GM23338 (cell line): ENCODE results near the gene AMFR. TPM values are rescaled to one million over a fixed set of nuclear protein-coding genes. Genes with fewer than 3 reads are reported as not detected.

Experiments used
- ATAC-seq: fragments of 200-7000 bp; cut with Tn5 transposase; 3 replicates; pipeline ENCODE4 v1.9.1; 2020
- DNase-seq: peaks from one replicate; pipeline ENCODE4 v3.0.0-alpha.2; 2015; ENCODE audit warnings: low spot score
- H2AFZ ChIP-seq: fragments of 200-600 bp; sonication (generic); 2 replicates; pipeline ENCODE4 v1.8.0; 2016; ENCODE audit warnings: antibody characterized with exemption, mild to moderate bottlenecking, moderate library complexity
- H3F3A ChIP-seq: fragments of 200-600 bp; sonication (generic); replicated peaks from 2 replicates; pipeline ENCODE4 v1.8.0; 2017; ENCODE audit warnings: antibody characterized with exemption, mixed run types, low read depth
- H3K27ac ChIP-seq: fragments of 200-600 bp; sonication (generic); 2 replicates; pipeline ENCODE4 v1.6.1; 2016; ENCODE audit warnings: low read depth
- H3K27me3 ChIP-seq: fragments of 200-600 bp; sonication (generic); 2 replicates; pipeline ENCODE4 v1.8.0; 2016; ENCODE audit warnings: mild to moderate bottlenecking, mixed run types, moderate library complexity; ENCODE audit not compliant: insufficient read depth
- H3K36me3 ChIP-seq: fragments of 200-600 bp; sonication (generic); 2 replicates; pipeline ENCODE4 v1.8.0; 2016; ENCODE audit warnings: mild to moderate bottlenecking; ENCODE audit not compliant: insufficient read depth
- H3K4me1 ChIP-seq: fragments of 200-600 bp; sonication (generic); 2 replicates; pipeline ENCODE4 v1.8.0; 2016; ENCODE audit warnings: mild to moderate bottlenecking, moderate library complexity; ENCODE audit not compliant: insufficient read depth
- H3K4me2 ChIP-seq: fragments of 200-600 bp; sonication (generic); 2 replicates; pipeline ENCODE4 v1.7.1; 2017; ENCODE audit warnings: mixed run types
- H3K4me3 ChIP-seq: fragments of 200-600 bp; sonication (generic); 2 replicates; pipeline ENCODE4 v1.6.1; 2016; ENCODE audit warnings: mixed run types
- H3K79me2 ChIP-seq: fragments of 200-600 bp; sonication (generic); replicated peaks from 2 replicates; pipeline ENCODE4 v1.8.0; 2017; ENCODE audit warnings: mild to moderate bottlenecking; ENCODE audit not compliant: insufficient read depth
- H3K9me2 ChIP-seq: fragments of 200-600 bp; sonication (generic); 2 replicates; pipeline ENCODE4 v1.8.0; 2017; ENCODE audit not compliant: insufficient read depth
- H4K20me1 ChIP-seq: fragments of 200-600 bp; sonication (generic); replicated peaks from 2 replicates; pipeline ENCODE4 v1.8.0; 2017; ENCODE audit warnings: mild to moderate bottlenecking; ENCODE audit not compliant: insufficient read depth
- H3K27ac Mint-ChIP-seq: 2 replicates; pipeline ENCODE4 v1.8.0; 2020; ENCODE audit warnings: inconsistent platforms, mild to moderate bottlenecking, moderate library complexity, mixed read lengths
- H3K27me3 Mint-ChIP-seq: 3 replicates; pipeline ENCODE4 v1.8.0; 2022; ENCODE audit warnings: low read depth, mild to moderate bottlenecking, moderate library complexity, mixed read lengths, inconsistent platforms; ENCODE audit not compliant: insufficient read depth, poor library complexity
- H3K36me3 Mint-ChIP-seq: 3 replicates; pipeline ENCODE4 v1.8.0; 2021; ENCODE audit warnings: low read depth, mild to moderate bottlenecking, inconsistent platforms, moderate library complexity, mixed read lengths
- H3K4me1 Mint-ChIP-seq: 3 replicates; pipeline ENCODE4 v1.8.0; 2020; ENCODE audit warnings: mild to moderate bottlenecking, inconsistent platforms, mixed read lengths
- H3K4me3 Mint-ChIP-seq: 3 replicates; pipeline ENCODE4 v1.8.0; 2021; ENCODE audit warnings: moderate library complexity, mild to moderate bottlenecking, inconsistent platforms, mixed read lengths
- H3K9me3 Mint-ChIP-seq: 3 replicates; pipeline ENCODE4 v1.8.0; 2020; ENCODE audit warnings: moderate library complexity, mild to moderate bottlenecking, inconsistent platforms, mixed read lengths
- CREB1 ChIP-seq: fragments of 250-450 bp; sonication (Bioruptor Pico); IDR thresholded peaks from 2 replicates; pipeline ENCODE4 v1.5.0; 2020; ENCODE audit warnings: low read depth, mild to moderate bottlenecking, moderate library complexity
- EZH2 ChIP-seq: fragments of 200-600 bp; sonication (generic); IDR thresholded peaks from one replicate; pipeline ENCODE4 v1.8.0; 2017; ENCODE audit warnings: antibody characterized with exemption, mild to moderate bottlenecking, low read depth; ENCODE audit not compliant: unreplicated experiment
- EZH2phosphoT487 ChIP-seq: fragments of 200-600 bp; sonication (generic); IDR thresholded peaks from one replicate; pipeline ENCODE4 v1.8.1; 2018; ENCODE audit warnings: antibody characterized with exemption; ENCODE audit not compliant: unreplicated experiment
- JUNB ChIP-seq: IDR thresholded peaks from one replicate; pipeline ENCODE4 v1.6.1; 2016; ENCODE audit warnings: antibody characterized with exemption; ENCODE audit not compliant: unreplicated experiment
- NANOG ChIP-seq: IDR thresholded peaks from 2 replicates; pipeline ENCODE4 v1.6.1; 2016; ENCODE audit warnings: antibody characterized with exemption, borderline replicate concordance
- POLR2AphosphoS5 ChIP-seq: IDR thresholded peaks from 2 replicates; pipeline ENCODE4 v1.6.1; 2016; ENCODE audit warnings: antibody characterized with exemption, low read depth
- REST ChIP-seq: IDR thresholded peaks from one replicate; pipeline ENCODE4 v1.6.1; 2018; ENCODE audit warnings: antibody characterized with exemption; ENCODE audit not compliant: unreplicated experiment
- STAT1 ChIP-seq: IDR thresholded peaks from one replicate; pipeline ENCODE4 v1.6.1; 2016; ENCODE audit warnings: antibody characterized with exemption; ENCODE audit not compliant: unreplicated experiment
- ZNF114 ChIP-seq: fragments of 250-450 bp; sonication (Bioruptor Pico); IDR thresholded peaks from 2 replicates; pipeline ENCODE4 v1.5.0; 2020; ENCODE audit warnings: mild to moderate bottlenecking, moderate library complexity
- ZNF331 ChIP-seq: fragments of 250-450 bp; sonication (Bioruptor Pico); IDR thresholded peaks from 2 replicates; pipeline ENCODE4 v1.5.0; 2020; ENCODE audit warnings: low read depth, mild to moderate bottlenecking, moderate library complexity
- polyA plus RNA-seq: library from polyadenylated mRNA; unstranded; fragments of >200 nt; fragmentation: Nextera tagmentation; extraction: Ambion mirVana; gene quantifications from 2 replicates; pipeline ENCODE4 v1.2.1, GENCODE V29; 2016
- total RNA-seq: library from RNA; depleted of rRNA; stranded (reverse); fragments of >200 nt; shearing (Covaris generic); gene quantifications from 2 replicates; pipeline ENCODE4 v1.2.3, GENCODE V29; 2014
- TF ChIP-seq, protein P1 (sequence below): IDR thresholded peaks from 2 replicates; pipeline ENCODE4 v1.6.1; 2016; ENCODE audit warnings: antibody characterized with exemption
- TF ChIP-seq, protein P2 (sequence below): fragments of 250-450 bp; sonication (Bioruptor Pico); IDR thresholded peaks from 2 replicates; pipeline ENCODE4 v1.5.0; 2020; ENCODE audit warnings: mild to moderate bottlenecking, moderate library complexity

The AMFR gene
- total and polyA plus RNA-seq, 2 experiments from 2014 or later = 9.0 to 41.1 TPM

DNA sequence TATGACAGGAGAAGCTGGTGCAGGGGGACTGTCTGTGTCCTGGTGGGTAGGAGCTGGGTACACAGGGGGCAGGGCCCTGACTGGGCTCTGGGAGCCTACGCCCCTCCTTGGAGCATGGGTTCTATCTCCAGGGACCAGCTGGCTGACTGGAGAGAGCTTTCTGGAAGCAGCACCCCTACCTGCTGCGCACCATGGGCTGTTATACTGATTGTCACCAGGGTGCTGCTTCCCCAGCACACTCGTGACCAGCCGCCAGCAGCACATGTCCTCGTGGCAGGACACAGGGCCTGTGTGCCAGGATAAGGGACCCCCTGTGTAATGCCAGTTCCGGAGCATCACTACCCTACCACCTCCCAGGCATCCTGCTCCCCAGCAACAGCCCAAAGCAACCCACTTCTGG, 106.0 kb downstream of the AMFR start:
- TF ChIP-seq, protein P1, sequence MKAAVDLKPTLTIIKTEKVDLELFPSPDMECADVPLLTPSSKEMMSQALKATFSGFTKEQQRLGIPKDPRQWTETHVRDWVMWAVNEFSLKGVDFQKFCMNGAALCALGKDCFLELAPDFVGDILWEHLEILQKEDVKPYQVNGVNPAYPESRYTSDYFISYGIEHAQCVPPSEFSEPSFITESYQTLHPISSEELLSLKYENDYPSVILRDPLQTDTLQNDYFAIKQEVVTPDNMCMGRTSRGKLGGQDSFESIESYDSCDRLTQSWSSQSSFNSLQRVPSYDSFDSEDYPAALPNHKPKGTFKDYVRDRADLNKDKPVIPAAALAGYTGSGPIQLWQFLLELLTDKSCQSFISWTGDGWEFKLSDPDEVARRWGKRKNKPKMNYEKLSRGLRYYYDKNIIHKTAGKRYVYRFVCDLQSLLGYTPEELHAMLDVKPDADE = no peak
- TF ChIP-seq STAT1 (no peak), JUNB (no peak), EZH2 (no peak), NANOG (no peak), ZNF114 (CRISPR knock-in tag) (no peak), CREB1 (CRISPR knock-in tag) (no peak)
- no peaks in the 10 kb centered on the region for H3K36me3 ChIP-seq
- Mint-ChIP-seq H3K36me3 (no peaks in the 10 kb centered on the region; the same call in 2 of the 3 replicates), H3K4me1 (peaks cover 3% of the 10 kb centered on the region; the same call in 2 of the 3 replicates), H3K27ac (no peak overlapping the region), H3K9me3 (no peaks in the 10 kb centered on the region; the same call in 2 of the 3 replicates), H3K4me3 (no peak overlapping the region), H3K27me3 (peaks cover 11% of the 10 kb centered on the region)
- H3K27ac ChIP-seq = no peak overlapping the region
- H4K20me1 ChIP-seq = no peaks in the 10 kb centered on the region; the same call in 1 of the 2 replicates
- DNase-seq = no peak
- no peak overlapping the region for H3K4me2 ChIP-seq
- no peaks in the 10 kb centered on the region for H3F3A ChIP-seq
- no peak overlapping the region for H2AFZ ChIP-seq
- H3K4me3 ChIP-seq = no peak overlapping the region
- H3K79me2 ChIP-seq = no peaks in the 10 kb centered on the region
- no peaks in the 10 kb centered on the region for H3K9me2 ChIP-seq
- H3K4me1 ChIP-seq = no peaks in the 10 kb centered on the region
- no peaks in the 10 kb centered on the region for H3K27me3 ChIP-seq
- ATAC-seq = no peak

DNA sequence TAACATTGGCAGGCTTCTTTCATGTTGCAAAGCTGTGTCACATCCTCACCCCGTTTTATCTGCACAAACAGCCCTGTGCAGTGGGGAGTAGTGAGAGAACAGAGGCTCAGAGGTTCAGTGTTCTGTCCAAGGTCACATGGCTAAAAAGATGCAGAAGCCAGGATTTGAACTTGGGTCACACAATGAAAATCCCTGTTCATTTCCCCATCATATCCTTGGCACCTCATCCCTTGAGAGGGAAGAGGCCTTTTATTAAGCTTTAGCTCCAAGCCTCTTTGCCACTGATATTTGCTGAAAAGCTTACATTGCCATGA, 106.6 kb downstream of the AMFR start:
- H3K27me3 Mint-ChIP-seq = peaks cover 11% of the 10 kb centered on the region
- H3K4me2 ChIP-seq = no peak overlapping the region
- H3K79me2 ChIP-seq = no peaks in the 10 kb centered on the region
- H3K9me3 Mint-ChIP-seq = no peaks in the 10 kb centered on the region; the same call in 2 of the 3 replicates
- H3K27me3 ChIP-seq = no peaks in the 10 kb centered on the region
- no peaks in the 10 kb centered on the region; the same call in 1 of the 2 replicates for H4K20me1 ChIP-seq
- H3K4me1 ChIP-seq = no peaks in the 10 kb centered on the region
- no peaks in the 10 kb centered on the region for H3K36me3 ChIP-seq
- no peak overlapping the region for H3K27ac ChIP-seq
- no peaks in the 10 kb centered on the region; the same call in 2 of the 3 replicates for H3K36me3 Mint-ChIP-seq
- no peak overlapping the region for H3K4me3 Mint-ChIP-seq
- no peak overlapping the region for H2AFZ ChIP-seq
- H3K4me1 Mint-ChIP-seq = peaks cover 3% of the 10 kb centered on the region; the same call in 2 of the 3 replicates
- H3K4me3 ChIP-seq = no peak overlapping the region
- no peak overlapping the region for H3K27ac Mint-ChIP-seq
- ATAC-seq (no peak), DNase-seq (no peak)
- no peak for TF ChIP-seq STAT1
- TF ChIP-seq, protein P2, sequence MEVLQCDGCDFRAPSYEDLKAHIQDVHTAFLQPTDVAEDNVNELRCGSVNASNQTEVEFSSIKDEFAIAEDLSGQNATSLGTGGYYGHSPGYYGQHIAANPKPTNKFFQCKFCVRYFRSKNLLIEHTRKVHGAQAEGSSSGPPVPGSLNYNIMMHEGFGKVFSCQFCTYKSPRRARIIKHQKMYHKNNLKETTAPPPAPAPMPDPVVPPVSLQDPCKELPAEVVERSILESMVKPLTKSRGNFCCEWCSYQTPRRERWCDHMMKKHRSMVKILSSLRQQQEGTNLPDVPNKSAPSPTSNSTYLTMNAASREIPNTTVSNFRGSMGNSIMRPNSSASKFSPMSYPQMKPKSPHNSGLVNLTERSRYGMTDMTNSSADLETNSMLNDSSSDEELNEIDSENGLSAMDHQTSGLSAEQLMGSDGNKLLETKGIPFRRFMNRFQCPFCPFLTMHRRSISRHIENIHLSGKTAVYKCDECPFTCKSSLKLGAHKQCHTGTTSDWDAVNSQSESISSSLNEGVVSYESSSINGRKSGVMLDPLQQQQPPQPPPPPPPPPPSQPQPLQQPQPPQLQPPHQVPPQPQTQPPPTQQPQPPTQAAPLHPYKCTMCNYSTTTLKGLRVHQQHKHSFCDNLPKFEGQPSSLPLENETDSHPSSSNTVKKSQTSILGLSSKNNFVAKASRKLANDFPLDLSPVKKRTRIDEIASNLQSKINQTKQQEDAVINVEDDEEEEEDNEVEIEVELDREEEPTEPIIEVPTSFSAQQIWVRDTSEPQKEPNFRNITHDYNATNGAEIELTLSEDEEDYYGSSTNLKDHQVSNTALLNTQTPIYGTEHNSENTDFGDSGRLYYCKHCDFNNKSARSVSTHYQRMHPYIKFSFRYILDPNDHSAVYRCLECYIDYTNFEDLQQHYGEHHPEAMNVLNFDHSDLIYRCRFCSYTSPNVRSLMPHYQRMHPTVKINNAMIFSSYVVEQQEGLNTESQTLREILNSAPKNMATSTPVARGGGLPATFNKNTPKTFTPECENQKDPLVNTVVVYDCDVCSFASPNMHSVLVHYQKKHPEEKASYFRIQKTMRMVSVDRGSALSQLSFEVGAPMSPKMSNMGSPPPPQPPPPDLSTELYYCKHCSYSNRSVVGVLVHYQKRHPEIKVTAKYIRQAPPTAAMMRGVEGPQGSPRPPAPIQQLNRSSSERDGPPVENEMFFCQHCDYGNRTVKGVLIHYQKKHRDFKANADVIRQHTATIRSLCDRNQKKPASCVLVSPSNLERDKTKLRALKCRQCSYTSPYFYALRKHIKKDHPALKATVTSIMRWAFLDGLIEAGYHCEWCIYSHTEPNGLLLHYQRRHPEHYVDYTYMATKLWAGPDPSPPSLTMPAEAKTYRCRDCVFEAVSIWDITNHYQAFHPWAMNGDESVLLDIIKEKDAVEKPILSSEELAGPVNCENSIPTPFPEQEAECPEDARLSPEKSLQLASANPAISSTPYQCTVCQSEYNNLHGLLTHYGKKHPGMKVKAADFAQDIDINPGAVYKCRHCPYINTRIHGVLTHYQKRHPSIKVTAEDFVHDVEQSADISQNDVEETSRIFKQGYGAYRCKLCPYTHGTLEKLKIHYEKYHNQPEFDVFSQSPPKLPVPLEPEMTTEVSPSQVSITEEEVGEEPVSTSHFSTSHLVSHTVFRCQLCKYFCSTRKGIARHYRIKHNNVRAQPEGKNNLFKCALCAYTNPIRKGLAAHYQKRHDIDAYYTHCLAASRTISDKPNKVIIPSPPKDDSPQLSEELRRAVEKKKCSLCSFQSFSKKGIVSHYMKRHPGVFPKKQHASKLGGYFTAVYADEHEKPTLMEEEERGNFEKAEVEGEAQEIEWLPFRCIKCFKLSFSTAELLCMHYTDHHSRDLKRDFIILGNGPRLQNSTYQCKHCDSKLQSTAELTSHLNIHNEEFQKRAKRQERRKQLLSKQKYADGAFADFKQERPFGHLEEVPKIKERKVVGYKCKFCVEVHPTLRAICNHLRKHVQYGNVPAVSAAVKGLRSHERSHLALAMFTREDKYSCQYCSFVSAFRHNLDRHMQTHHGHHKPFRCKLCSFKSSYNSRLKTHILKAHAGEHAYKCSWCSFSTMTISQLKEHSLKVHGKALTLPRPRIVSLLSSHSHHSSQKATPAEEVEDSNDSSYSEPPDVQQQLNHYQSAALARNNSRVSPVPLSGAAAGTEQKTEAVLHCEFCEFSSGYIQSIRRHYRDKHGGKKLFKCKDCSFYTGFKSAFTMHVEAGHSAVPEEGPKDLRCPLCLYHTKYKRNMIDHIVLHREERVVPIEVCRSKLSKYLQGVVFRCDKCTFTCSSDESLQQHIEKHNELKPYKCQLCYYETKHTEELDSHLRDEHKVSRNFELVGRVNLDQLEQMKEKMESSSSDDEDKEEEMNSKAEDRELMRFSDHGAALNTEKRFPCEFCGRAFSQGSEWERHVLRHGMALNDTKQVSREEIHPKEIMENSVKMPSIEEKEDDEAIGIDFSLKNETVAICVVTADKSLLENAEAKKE = no peak
- TF ChIP-seq NANOG = no peak
- TF ChIP-seq CREB1 (CRISPR knock-in tag) = no peak
- TF ChIP-seq REST = no peak
- TF ChIP-seq JUNB = no peak
- TF ChIP-seq EZH2phosphoT487 = no peak
- TF ChIP-seq ZNF331 (CRISPR knock-in tag) = no peak
- TF ChIP-seq POLR2AphosphoS5 = no peak
- TF ChIP-seq ZNF114 (CRISPR knock-in tag) = no peak
- no peaks in the 10 kb centered on the region for H3K9me2 ChIP-seq
- no peaks in the 10 kb centered on the region for H3F3A ChIP-seq
